HepG2 (cell line): ENCODE data around the gene ATP8B2. TPM values are rescaled to one million over a fixed set of nuclear protein-coding genes. Genes with fewer than 3 reads are reported as not detected.

ENCODE experiments used
- AKNA ChIP-seq: sonication (generic); formaldehyde crosslinking; IDR thresholded peaks from 2 replicates; pipeline ENCODE4 v1.4.0; 2020; ENCODE audit warnings: missing genetic modification reagents, borderline replicate concordance
- EP300 ChIP-seq, 3 experiments: sonication (generic) in 1 of 3; formaldehyde crosslinking in 1 of 3; IDR thresholded peaks; 2 replicates each; pipeline versions ENCODE4 v1.5.1 to v1.6.1; 2011 to 2020; ENCODE audit warnings: low read depth in 2 of 3, low read length in 2 of 3, borderline replicate concordance in 1 of 3, improper control_type of control experiment in 1 of 3, mild to moderate bottlenecking in 1 of 3, missing genetic modification reagents in 1 of 3, moderate library complexity in 1 of 3
- FOXO4 ChIP-seq: sonication (generic); formaldehyde crosslinking; conservative IDR thresholded peaks from 2 replicates; pipeline ENCODE4 v1.8.1; 2023; ENCODE audit warnings: missing genetic modification reagents
- HNRNPL ChIP-seq: fragments of 200-400 bp; formaldehyde crosslinking; IDR thresholded peaks from 2 replicates; pipeline ENCODE4 v1.6.1; 2017; ENCODE audit warnings: mild to moderate bottlenecking, low read depth, low read length
- KDM5B ChIP-seq: sonication (generic); formaldehyde crosslinking; IDR thresholded peaks from 2 replicates; pipeline ENCODE4 v1.4.0; 2020; ENCODE audit warnings: missing genetic modification reagents, mild to moderate bottlenecking, borderline replicate concordance
- MYPOP ChIP-seq: sonication (generic); formaldehyde crosslinking; IDR thresholded peaks from 2 replicates; pipeline ENCODE4 v1.8.1; 2023; ENCODE audit warnings: mild to moderate bottlenecking, moderate library complexity, missing genetic modification reagents
- NR2F1 ChIP-seq, 2 experiments: fragments of 450-650 bp in 1 of 2; formaldehyde crosslinking in 1 of 2; IDR thresholded peaks; 2 replicates each; pipeline versions ENCODE4 v1.5.0 to v1.6.1; 2016 to 2020; ENCODE audit warnings: mild to moderate bottlenecking in 1 of 2, missing compliant biosample characterization in 1 of 2, missing genetic modification reagents in 1 of 2, moderate library complexity in 1 of 2
- TAF15 ChIP-seq: fragments of 200-400 bp; formaldehyde crosslinking; IDR thresholded peaks from one replicate; pipeline ENCODE4 v1.6.1; 2018; ENCODE audit warnings: mild to moderate bottlenecking, low read depth, low read length; ENCODE audit not compliant: poor library complexity, severe bottlenecking
- XRCC5 ChIP-seq: fragments of 200-400 bp; formaldehyde crosslinking; optimal IDR thresholded peaks from 2 replicates; pipeline ENCODE3; 2017; ENCODE audit warnings: mild to moderate bottlenecking, low read length
- ZBTB2 ChIP-seq: sonication (generic); formaldehyde crosslinking; IDR thresholded peaks from 2 replicates; pipeline ENCODE4 v1.8.0; 2022; ENCODE audit warnings: low read depth, missing genetic modification reagents
- ZNF44 ChIP-seq: sonication (generic); formaldehyde crosslinking; IDR thresholded peaks from 2 replicates; pipeline ENCODE4 v1.5.1; 2020; ENCODE audit warnings: mild to moderate bottlenecking, missing genetic modification reagents
- ZNF652 ChIP-seq: IDR thresholded peaks from 2 replicates; pipeline ENCODE4 v1.6.1; 2016; ENCODE audit warnings: low read depth, borderline replicate concordance
- polyA plus RNA-seq, 8 experiments: library from polyadenylated mRNA; depleted of rRNA in 3 of 8; stranded (reverse) in 7 of 8; unstranded in 1 of 8; fragments of >200 nt; fragmentation: Illumina TruSeq in 4 of 8; extraction: Trizol in 4 of 8; gene quantifications; 2 replicates each; pipeline versions ENCODE4 v1.2.1 to v1.2.3, GENCODE V29; 2011 to 2016; ENCODE audit warnings: low read depth in 4 of 8, missing spikeins in 1 of 8, mixed read lengths in 1 of 8; ENCODE audit not compliant: insufficient read depth in 1 of 8
- total RNA-seq, 5 experiments: library from RNA; depleted of rRNA; stranded (reverse); fragments of >200 nt; fragmentation: Illumina TruSeq; extraction: Trizol; gene quantifications; 2 replicates each; pipeline ENCODE4 v1.2.3, GENCODE V29; 2016; ENCODE audit warnings: low read depth in 1 of 5
- TF ChIP-seq, protein P1 (sequence below): IDR thresholded peaks from 2 replicates; pipeline ENCODE4 v1.6.1; 2016
- TF ChIP-seq, protein P2 (sequence below): sonication (generic); formaldehyde crosslinking; IDR thresholded peaks from 2 replicates; pipeline ENCODE4 v1.5.1; 2020; ENCODE audit warnings: missing genetic modification reagents, mild to moderate bottlenecking, borderline replicate concordance

The ATP8B2 gene
- total and polyA plus RNA-seq, 2 of the 13 experiments (the other 11 are each of a cell fraction or from before 2014, with no cell fraction given), result 20.4 to 39.3 TPM

DNA sequence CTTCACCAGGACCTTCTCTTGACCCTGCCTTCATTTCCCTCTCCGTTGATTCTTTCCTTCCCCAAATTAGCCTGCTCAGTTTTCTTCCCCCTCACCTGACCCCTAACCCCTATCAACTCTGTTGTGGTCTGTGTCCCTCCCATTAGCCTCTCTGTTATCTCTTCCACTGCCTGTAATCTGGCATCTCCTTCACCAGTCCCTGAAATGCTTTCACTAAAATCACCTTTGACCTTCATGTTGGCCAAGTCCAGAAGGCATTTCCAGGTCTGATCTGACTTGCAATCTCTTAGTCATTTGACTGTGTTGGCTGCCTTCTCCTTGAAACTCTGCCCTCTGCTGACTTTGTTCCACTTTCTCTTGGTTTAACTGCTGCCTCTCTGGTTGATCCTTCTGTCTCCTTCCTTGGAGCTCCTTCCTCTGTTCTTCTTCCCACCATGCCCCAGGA lies 28.2 kb downstream of the ATP8B2 start (continued):
- no peak for TF ChIP-seq MYPOP (CRISPR knock-in tag)
- TF ChIP-seq, protein P1, sequence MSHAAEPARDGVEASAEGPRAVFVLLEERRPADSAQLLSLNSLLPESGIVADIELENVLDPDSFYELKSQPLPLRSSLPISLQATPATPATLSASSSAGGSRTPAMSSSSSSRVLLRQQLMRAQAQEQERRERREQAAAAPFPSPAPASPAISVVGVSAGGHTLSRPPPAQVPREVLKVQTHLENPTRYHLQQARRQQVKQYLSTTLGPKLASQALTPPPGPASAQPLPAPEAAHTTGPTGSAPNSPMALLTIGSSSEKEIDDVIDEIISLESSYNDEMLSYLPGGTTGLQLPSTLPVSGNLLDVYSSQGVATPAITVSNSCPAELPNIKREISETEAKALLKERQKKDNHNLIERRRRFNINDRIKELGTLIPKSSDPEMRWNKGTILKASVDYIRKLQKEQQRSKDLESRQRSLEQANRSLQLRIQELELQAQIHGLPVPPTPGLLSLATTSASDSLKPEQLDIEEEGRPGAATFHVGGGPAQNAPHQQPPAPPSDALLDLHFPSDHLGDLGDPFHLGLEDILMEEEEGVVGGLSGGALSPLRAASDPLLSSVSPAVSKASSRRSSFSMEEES (CRISPR knock-in tag), result 0 out of 2 replicates have a peak, but pooled peaks have one; percentile 14
- TF ChIP-seq, protein P2, sequence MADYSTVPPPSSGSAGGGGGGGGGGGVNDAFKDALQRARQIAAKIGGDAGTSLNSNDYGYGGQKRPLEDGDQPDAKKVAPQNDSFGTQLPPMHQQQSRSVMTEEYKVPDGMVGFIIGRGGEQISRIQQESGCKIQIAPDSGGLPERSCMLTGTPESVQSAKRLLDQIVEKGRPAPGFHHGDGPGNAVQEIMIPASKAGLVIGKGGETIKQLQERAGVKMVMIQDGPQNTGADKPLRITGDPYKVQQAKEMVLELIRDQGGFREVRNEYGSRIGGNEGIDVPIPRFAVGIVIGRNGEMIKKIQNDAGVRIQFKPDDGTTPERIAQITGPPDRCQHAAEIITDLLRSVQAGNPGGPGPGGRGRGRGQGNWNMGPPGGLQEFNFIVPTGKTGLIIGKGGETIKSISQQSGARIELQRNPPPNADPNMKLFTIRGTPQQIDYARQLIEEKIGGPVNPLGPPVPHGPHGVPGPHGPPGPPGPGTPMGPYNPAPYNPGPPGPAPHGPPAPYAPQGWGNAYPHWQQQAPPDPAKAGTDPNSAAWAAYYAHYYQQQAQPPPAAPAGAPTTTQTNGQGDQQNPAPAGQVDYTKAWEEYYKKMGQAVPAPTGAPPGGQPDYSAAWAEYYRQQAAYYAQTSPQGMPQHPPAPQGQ (CRISPR knock-in tag), result no peak
- no peak for TF ChIP-seq ZBTB2 (CRISPR knock-in tag)
- no peak for TF ChIP-seq XRCC5
- no peak for TF ChIP-seq HNRNPL
- TF ChIP-seq FOXO4 (CRISPR knock-in tag), result no peak
- no peak for TF ChIP-seq AKNA (CRISPR knock-in tag)
- no peak for TF ChIP-seq ZNF652 (CRISPR knock-in tag)
- TF ChIP-seq KDM5B (CRISPR knock-in tag), result no peak
- peak in 1 of 2 experiments; percentile 53; a peak in 2 of 4 replicates for TF ChIP-seq NR2F1 (CRISPR knock-in tag; IDR thresholded peaks at IDR 0.05)
- TF ChIP-seq EP300 (IDR thresholded peaks at IDR 0.05; ENCODE audit: low read depth in 2 of 2, low read length in 2 of 2), result no peak
- TF ChIP-seq EP300 (CRISPR knock-in tag; IDR thresholded peaks at IDR 0.05; ENCODE audit: borderline replicate concordance), result no peak
- TF ChIP-seq TAF15, result no peak
- TF ChIP-seq ZNF44 (CRISPR knock-in tag), result no peak
